HG02763 (cell line): ENCODE data around the gene MMP17.

Source experiments
- ATAC-seq: cut with Tn5 transposase; IDR thresholded peaks from one replicate; pipeline ENCODE4 v1.9.1; 2021; ENCODE audit warnings: mild to moderate bottlenecking, moderate library complexity; ENCODE audit not compliant: unreplicated experiment

MMP17 gene

GRCh38 chr12:131827961-131828534 is at the start of gene MMP17:
MMP17 (plus strand) TSS chr12:131828393; CDS start chr12:131828495, 102 bp downstream.
- no peak for ATAC-seq

GRCh38 chr12:131779027-131779426 is 49.2 kb upstream of the MMP17 start:
- no peak for ATAC-seq

- ATAC-seq, result no peak
These were observed 46.1 kb upstream of the MMP17 start for GRCh38 chr12:131782061-131782460.

DNA sequence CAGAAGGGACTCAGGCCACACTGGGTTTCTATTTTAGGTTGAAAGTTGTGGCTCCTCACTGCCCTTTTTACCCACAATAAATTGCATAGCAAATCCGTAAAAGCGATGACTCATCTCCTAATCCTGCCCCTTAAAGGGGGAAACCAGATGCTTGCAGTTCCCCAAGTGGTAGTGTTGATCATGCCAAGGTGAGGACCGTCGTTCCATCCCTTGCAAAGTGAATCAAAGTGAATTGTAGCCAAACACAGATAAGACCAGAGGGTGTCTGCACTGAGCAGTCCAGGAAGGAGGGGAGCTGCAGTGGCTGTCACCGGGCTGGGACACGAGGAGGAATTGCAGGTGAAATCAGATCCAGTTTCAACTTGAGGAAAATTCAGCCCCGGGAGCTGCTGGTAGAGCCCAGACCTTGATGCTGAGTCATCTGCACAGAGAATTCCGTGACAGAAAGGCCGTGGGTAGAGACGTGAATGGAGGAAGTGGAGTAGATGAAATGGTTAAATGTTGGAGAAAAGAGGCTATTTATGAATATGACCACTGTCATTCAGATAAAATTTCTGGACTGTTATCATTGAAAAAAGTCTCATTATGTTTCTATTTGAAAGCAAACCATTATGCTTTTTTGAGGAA is 44.2 kb upstream of the MMP17 start:
- ATAC-seq, result peak; percentile 79

DNA sequence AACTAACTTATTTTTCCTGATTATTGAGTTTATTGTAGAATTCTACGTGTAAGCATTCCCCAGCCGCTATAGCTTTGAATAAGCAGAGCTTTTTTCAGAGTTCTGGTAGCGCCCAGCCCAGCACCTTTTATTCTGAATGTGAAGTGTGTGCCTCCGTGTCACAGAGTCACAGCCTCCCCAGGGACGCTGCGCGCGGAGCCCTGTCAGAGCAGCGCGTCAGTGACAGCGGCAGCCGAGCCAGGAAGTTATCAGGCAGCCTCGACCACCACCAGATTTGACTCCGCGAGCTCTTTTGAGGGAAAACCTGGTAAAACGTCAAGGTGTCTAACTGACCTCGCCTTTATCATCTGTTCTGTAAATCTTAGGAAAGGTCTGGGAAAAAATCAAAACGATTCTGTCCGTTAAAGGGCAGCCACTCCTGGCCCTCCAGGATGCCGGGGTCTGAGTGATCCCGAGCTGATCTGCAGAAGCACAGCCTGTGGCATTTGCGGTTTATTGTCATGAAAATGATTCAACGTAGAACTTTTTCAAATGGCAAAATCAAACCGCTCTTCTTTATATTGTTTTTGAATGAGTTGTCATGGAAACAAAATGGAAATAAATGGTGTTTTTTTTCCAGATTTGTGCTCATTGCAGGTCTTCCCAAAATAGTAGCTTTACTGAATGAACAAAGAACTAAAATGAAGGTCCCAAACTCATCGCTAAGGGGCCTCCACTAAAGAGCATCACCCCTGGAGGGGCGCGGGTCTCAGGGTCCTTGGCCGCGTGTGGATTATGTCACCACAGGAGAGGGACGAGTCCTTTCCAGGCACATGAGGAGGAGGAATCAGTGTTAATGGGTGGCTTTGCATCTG is 43.1 kb upstream of the MMP17 start:
- ATAC-seq, result no peak

DNA sequence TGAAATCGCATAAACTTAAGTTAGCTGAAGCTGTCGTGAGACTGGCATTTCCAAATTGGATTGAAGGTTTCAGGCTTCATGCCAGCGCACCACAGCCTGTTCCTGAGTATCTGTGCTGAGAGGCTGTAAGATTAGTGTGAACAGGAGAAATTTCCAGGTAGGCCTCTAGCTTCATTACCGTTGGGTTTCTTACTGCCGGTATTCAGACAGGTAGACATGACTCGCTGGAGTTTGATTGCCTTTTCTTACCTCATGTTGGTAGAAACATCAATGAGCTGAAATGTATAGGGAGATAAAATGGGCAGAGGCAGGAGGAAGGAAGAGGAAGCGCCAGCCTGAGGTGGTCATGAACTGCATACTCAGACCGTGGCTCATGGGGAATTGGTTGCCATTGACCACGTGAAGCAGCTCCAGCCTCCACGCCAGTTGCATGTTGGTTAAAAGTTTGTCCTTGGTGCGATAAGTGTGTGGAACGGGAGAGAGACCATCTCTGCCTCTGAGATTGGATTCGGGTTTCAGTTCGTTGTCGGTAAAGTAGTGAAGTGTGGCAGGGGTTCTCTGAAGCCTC is 42.3 kb upstream of the MMP17 start:
- no peak for ATAC-seq

GRCh38 chr12:131786331-131786730 is 41.9 kb upstream of the MMP17 start:
- ATAC-seq, result no peak

- ATAC-seq, result no peak
These were observed 41.0 kb upstream of the MMP17 start for GRCh38 chr12:131787143-131787660.

GRCh38 chr12:131788070-131788469 is 40.1 kb upstream of the MMP17 start:
- ATAC-seq, result no peak

- no peak for ATAC-seq
These were observed 38.6 kb upstream of the MMP17 start for GRCh38 chr12:131789638-131790037.

GRCh38 chr12:131793243-131794022 is 34.8 kb upstream of the MMP17 start:
- ATAC-seq, result no peak

DNA sequence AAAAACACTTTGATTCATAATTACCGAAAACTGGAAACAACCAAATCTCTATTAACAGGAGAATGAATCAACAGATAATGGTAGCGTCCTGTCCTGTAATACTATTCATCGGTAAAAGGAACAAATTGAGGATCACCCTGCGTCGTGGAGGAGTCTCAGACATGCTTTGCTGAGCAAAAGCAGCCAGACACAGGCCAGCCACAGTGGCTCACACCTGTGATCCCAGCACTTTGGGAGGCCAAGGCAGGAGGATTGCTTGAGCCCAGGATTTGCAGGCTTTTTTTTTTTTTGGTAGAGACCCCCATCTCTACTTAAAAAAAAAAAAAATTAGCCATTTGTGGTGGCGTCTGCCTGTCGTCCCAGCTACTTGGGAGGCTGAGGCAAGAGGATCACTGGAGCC is 34.1 kb upstream of the MMP17 start:
- no peak for ATAC-seq

DNA sequence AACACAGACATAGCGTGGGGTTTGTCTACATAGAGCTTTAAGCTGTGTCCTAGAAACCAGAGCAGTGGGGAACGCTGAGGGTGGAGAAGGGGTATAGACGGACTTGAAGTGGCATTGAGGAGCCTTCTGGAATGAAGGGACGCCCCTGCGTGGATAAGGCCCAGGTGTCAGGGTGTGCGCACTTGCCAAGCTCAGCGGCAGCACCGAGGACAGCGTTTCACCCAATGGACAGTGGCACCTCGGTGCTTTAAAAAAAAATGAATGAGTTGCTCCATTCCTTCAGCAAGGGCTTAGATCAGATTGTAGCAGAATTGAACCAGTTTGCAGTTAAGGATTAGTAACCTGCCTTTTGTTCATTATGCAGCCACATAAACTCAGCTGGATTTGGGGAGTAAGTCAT is 33.6 kb upstream of the MMP17 start:
- ATAC-seq, result no peak

DNA sequence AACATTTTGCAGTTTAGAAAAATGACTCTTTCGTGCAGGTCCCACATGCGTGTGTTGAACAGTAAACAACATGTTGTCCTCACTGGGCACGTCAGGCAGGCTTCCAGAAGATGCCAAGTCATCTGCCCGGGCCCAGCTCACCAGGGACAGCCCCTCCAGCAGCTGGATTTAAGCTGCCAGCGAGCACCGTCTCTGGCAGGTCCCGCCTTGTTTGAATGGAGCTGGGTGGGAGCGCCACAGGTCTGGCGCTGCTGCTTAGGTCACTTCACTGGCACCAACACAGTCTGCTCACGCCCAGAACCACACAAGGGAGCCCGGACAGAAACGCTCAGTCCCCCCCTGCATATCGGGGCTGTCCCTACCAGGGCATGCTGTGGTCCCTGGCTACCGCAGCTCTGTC is 33.1 kb upstream of the MMP17 start:
- no peak for ATAC-seq

- no peak for ATAC-seq
These were observed 32.3 kb upstream of the MMP17 start for GRCh38 chr12:131795690-131796410.

- no peak for ATAC-seq
These were observed 31.8 kb upstream of the MMP17 start for GRCh38 chr12:131796411-131796736.

GRCh38 chr12:131796754-131797587 is 31.2 kb upstream of the MMP17 start:
- no peak for ATAC-seq

GRCh38 chr12:131797588-131797934 is 30.6 kb upstream of the MMP17 start:
- ATAC-seq, result no peak

DNA sequence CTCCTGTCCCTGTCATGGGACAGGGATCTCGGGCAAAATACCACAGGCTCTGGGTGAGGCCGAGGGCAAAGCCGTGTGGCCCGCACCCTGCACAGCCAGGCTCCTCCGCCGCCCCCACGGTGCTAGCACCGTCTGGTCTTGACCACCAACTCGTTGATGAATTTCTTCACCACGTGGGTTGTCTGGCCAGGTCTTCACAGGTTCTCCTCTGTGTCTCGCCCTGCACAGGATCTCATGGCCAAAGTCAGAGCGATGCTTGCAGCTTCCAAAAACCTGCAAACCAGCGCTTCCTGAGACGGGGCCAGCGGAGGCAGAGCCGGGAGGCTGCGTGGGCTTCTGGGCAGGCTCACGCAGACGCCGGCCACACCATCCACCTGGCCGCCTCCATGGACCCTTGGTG is 29.0 kb upstream of the MMP17 start:
- no peak for ATAC-seq
